ENCODE measurements around the gene PRKCE. TPM values are rescaled to one million over a fixed set of nuclear protein-coding genes. Genes with fewer than 3 reads are reported as not detected.

PRKCE gene
- total RNA-seq, 2 donors from 2014 or later = 21.7 to 26.9 TPM

GRCh38 chr2:45992741-45993475 lies 341.4 kb downstream of the PRKCE start:
- intact Hi-C loops (cut with DNase I) = no loop called here
- no peak for DNase-seq (ENCODE audit: low spot score)

DNA sequence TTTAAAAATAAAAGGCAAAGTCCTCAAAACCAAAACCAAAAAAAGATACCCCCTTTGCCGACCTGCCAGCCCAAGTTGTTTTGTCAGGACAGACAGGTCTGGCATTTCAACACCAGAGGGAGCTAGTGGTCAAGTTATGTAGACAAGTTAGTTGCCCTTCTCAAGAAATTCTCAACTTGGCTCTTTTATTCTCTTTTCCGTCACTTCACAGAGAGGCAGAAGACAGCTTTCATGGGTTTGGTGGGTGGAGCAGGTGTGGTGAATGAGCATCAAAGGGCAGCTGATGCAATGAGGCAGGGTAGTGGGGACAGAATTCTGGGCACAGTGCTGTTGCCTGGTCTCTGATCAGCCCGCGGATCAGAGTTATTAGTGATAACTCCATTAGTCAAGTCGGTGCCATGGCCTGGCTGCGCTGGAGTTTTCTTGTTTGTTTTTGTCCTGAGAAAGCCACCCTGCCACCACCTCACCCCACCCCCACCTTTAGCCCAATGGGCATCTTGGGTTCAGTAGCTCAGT lies 342.1 kb downstream of the PRKCE start:
- intact Hi-C loops (cut with DNase I) = no loop called here
- DNase-seq (ENCODE audit: low spot score) = no peak

- intact Hi-C loops (cut with DNase I) = no loop called here
- no peak for DNase-seq (ENCODE audit: low spot score)
Measured at GRCh38 chr2:45994060-45994459, 342.6 kb downstream of the PRKCE start.

DNA sequence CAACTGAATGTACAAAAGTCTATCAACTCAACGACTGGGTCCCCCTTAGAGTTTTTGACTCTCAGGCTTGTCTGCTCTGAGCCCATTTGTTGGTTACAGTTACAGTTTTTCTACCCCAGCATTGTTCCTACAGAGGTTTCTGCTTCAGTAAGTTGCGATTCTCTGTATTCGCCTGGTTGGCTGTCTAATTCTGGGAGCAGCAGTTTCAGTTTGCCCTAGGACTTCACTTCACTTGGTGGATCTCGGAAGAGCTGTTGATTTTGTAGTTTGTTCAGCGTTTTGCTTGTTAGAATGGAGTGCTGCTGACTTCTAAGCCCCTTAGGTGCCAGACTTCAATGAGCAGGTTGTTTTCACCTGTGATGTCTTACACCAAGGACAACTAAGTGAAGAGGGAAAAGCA lies 349.2 kb downstream of the PRKCE start:
- intact Hi-C loops (cut with DNase I) = loop anchor here in 1 of 2 donors (10.0 kb wide), 1 partner anchor 294 kb away; the partner anchor contains the start of gene EPAS1
- DNase-seq (ENCODE audit: low spot score) = no peak

- no peak for DNase-seq (ENCODE audit: low spot score)
- intact Hi-C loops (cut with DNase I) = loop anchor here in 1 of 2 donors (10.0 kb wide), 1 partner anchor 294 kb away; the partner anchor contains the start of gene EPAS1
Measured at GRCh38 chr2:46001290-46001689, 349.8 kb downstream of the PRKCE start.

- DNase-seq (ENCODE audit: low spot score) = no peak
- intact Hi-C loops (cut with DNase I) = loop anchor here in 1 of 2 donors (10.0 kb wide), 1 partner anchor 293 kb away; the partner anchor contains the start of gene EPAS1
Measured at GRCh38 chr2:46001741-46002506, 350.4 kb downstream of the PRKCE start.

DNA sequence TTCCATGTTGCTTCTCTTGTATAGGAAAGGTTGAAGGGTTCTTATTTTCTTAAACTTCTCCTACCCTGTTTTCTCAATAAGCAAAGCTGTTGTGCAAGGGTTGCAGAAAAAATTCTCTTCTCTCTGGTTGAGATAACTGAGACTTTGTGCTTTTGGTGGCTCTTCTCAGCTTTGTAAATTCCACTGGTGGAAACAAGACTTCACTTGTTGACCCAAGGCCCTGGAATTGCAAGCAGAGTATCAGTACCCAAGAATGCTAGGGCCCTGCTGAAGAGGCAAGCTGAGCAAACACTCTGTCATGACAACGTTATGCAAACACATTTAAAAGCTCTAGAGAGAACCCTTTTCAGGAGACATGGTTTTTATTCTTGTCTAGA lies 351.0 kb downstream of the PRKCE start:
- no peak for DNase-seq (ENCODE audit: low spot score)
- intact Hi-C loops (cut with DNase I) = loop anchor here in 1 of 2 donors (10.0 kb wide), 1 partner anchor 292 kb away; the partner anchor contains the start of gene EPAS1

DNA sequence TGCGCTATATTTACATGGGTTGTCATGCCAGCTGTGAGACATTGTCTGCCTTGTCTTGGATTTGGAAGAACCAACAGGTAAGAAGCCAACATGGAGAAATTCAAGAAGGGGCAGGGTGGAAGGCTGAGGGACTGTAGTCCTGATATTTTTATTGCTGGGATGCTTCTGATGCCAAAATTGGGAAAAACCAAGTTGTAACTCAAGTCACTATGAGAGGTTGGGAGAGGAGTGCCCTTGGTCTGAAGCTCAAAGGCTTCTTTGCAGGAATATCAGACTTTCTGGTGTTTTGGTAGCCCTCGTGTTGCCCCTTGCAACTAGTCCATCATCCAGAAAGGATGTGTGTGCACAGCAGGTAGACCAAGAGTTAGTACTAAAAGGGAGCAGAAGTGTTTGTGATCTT lies 351.5 kb downstream of the PRKCE start:
- no peak for DNase-seq (ENCODE audit: low spot score)
- intact Hi-C loops (cut with DNase I) = loop anchor here in 1 of 2 donors (10.0 kb wide), 1 partner anchor 292 kb away; the partner anchor contains the start of gene EPAS1

DNA sequence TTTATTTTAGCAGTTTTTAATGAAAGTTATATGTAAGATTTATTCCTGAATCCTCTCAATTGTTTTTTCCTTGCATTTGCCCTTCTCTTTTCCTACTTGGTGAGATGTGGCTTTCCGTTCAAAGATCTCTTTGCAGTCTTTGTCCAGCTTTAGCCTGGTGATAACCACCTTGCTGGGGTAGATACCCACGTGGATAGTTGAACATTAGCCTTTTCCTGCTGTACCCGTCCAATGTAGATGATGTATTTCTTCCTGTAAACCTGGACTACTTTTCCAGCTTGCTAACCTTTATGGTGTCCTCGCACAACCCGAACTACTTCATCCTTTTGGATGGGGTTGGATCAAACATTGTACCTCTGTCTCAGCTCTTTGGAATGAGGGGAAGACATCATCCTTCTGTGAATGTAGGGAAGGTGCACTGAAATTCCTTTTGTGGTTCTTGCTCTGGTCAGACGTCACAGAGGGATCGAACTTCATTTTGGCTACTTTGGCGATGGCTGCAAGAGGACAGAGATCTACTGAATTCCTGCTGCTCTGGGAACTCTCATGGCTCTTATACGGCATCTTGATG lies 352.5 kb downstream of the PRKCE start:
- intact Hi-C loops (cut with DNase I) = loop anchor here in 1 of 2 donors (10.0 kb wide), 1 partner anchor 291 kb away; the partner anchor contains the start of gene EPAS1
- DNase-seq (ENCODE audit: low spot score) = no peak

DNA sequence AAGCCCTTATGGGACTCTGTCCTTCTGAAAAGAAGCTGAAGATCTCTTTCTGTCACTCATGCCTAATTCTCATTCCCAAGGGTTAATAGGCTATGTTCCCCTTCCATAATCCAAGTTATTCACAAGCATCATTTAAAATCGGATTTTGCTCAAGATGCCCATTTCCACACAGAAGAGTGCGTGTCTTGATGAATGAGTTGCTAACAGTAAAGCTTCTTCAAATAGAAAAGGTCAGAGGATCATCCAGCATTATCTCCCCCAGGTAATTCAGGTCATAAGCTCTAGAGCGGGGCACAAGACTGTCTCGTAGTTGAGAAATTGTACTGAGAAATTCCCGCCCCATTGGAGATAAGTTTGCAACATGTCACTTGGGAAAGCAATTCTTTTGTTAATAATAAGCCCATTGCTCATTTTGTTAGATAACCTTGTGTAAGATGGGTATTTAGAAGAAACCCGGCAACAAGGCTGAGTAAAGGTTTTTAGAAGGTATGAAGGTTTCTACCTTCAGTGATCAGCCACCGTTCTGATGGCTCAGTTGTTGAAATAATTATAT lies 355.1 kb downstream of the PRKCE start:
- DNase-seq (ENCODE audit: low spot score) = no peak
- intact Hi-C loops (cut with DNase I) = loop anchor here in 1 of 2 donors (10.0 kb wide), 1 partner anchor 288 kb away; the partner anchor contains the start of gene EPAS1

DNA sequence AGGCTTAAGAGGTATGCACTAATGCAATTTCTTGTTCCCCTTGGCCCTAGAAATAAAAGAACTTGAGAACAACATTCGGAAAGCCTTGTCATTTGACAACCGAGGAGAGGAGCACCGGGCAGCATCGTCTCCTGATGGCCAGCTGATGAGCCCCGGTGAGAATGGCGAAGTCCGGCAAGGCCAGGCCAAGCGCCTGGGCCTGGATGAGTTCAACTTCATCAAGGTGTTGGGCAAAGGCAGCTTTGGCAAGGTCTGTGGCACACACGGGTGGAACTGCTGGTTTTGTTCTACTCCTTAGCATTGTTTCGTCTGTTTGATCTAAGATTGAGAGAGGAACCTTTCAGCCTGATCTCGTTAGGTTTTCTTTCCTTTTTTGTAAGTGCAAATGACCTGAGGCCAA lies 355.9 kb downstream of the PRKCE start:
- intact Hi-C loops (cut with DNase I) = loop anchor here in 1 of 2 donors (10.0 kb wide), 1 partner anchor 287 kb away; the partner anchor contains the start of gene EPAS1
- no peak for DNase-seq (ENCODE audit: low spot score)

- DNase-seq (ENCODE audit: low spot score) = no peak
- intact Hi-C loops (cut with DNase I) = loop anchor here in 1 of 2 donors (10.0 kb wide), 1 partner anchor 287 kb away; the partner anchor contains the start of gene EPAS1
Measured at GRCh38 chr2:46008091-46008870, 356.8 kb downstream of the PRKCE start.

DNA sequence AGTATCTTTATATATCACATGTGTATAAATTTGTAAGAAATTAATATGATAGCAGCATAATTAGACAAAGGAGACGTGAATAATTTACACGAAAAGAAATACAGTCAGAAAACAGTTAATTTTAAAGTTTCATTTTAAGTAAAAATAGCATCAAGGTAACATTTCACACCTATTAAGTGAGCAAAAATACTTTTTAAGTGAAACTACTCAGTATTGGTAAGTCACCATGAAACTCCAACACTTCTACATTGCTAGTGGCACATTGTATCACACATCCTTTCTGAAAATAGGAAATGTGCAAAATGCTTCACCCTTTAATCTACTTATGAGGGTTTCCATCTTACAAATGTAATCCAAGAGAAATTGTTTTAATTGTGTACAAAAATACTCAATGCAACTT lies 357.8 kb downstream of the PRKCE start:
- intact Hi-C loops (cut with DNase I) = loop anchor here in 1 of 2 donors (10.0 kb wide), 1 partner anchor 285 kb away; the partner anchor contains the start of gene EPAS1
- no peak for DNase-seq (ENCODE audit: low spot score)

DNA sequence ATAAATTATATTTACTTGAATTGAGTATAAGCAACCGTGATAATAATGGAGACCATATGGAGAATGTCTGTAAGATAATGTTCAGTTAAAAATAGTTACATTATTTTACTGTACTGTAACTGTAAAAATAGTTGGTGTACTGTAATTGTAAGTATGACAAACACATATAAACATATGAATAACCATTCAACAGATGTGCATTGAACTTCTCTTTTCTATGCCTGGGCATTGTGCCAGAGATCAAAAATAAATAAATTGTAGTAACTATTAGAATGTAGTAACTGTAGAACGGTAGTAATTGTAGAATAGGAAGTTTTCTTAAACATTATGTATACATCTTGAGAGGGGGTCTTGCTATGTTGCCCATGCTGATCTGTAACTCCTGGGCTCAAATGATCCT lies 358.3 kb downstream of the PRKCE start:
- no peak for DNase-seq (ENCODE audit: low spot score)
- intact Hi-C loops (cut with DNase I) = loop anchor here (5.0 to 10.0 kb wide), 3 partner anchors 285 to 448 kb away; partner anchors contain the start of gene EPAS1 (in 1 of the 2)

- no peak for DNase-seq (ENCODE audit: low spot score)
- intact Hi-C loops (cut with DNase I) = loop anchor here in 1 of 2 donors (5.0 kb wide), 2 partner anchors 357 to 447 kb away; no protein-coding TSS in a partner anchor
Measured at GRCh38 chr2:46010223-46010924, 358.9 kb downstream of the PRKCE start.

GRCh38 chr2:46010925-46011490 lies 359.5 kb downstream of the PRKCE start:
- intact Hi-C loops (cut with DNase I) = loop anchor here in 1 of 2 donors (5.0 kb wide), 2 partner anchors 356 to 446 kb away; no protein-coding TSS in a partner anchor
- no peak for DNase-seq (ENCODE audit: low spot score)

Data from posterior vena cava (tissue), 2 donors.